Measurements from ENCODE around the gene SPP2. TPM values are rescaled to one million over a fixed set of nuclear protein-coding genes. Genes with fewer than 3 reads are reported as not detected.

SPP2 gene
- not detected for total RNA-seq
- long read RNA-seq, result 0 reads

GRCh38 chr2:234050455-234051135 is at the start of gene SPP2:
Gene SPP2 (plus strand): TSS chr2:234050702. CDS start chr2:234050787, 85 bp downstream.
- ATAC-seq (no peak), DNase-seq (no peak)
- intact Hi-C loops (cut with DNase I, micrococcal nuclease), result no loop called here

- no peak for ATAC-seq
- no peak for DNase-seq
- intact Hi-C loops (cut with DNase I, micrococcal nuclease), result no loop called here
Measured at GRCh38 chr2:234001380-234002160, 48.9 kb upstream of the SPP2 start.

GRCh38 chr2:234002281-234002680 is 48.2 kb upstream of the SPP2 start:
- intact Hi-C loops (cut with DNase I, micrococcal nuclease), result no loop called here
- ATAC-seq, result no peak
- no peak for DNase-seq

- ATAC-seq, result no peak
- DNase-seq, result no peak
- intact Hi-C loops (cut with DNase I, micrococcal nuclease), result no loop called here
Measured at GRCh38 chr2:234003972-234004617, 46.4 kb upstream of the SPP2 start.

GRCh38 chr2:234005126-234005525 is 45.4 kb upstream of the SPP2 start:
- ATAC-seq (no peak), DNase-seq (no peak)
- intact Hi-C loops (cut with DNase I, micrococcal nuclease), result no loop called here

- ATAC-seq (no peak), DNase-seq (no peak)
- intact Hi-C loops (cut with DNase I, micrococcal nuclease), result no loop called here
Measured at GRCh38 chr2:234006501-234006900, 44.0 kb upstream of the SPP2 start.

- intact Hi-C loops (cut with DNase I, micrococcal nuclease), result no loop called here
- no peak for ATAC-seq
- no peak for DNase-seq
Measured at GRCh38 chr2:234014427-234014826, 36.1 kb upstream of the SPP2 start.

- DNase-seq, result no peak
- intact Hi-C loops (cut with DNase I, micrococcal nuclease), result no loop called here
- no peak for ATAC-seq
Measured at GRCh38 chr2:234015861-234016260, 34.6 kb upstream of the SPP2 start.

- intact Hi-C loops (cut with DNase I, micrococcal nuclease), result no loop called here
- no peak for ATAC-seq
- DNase-seq, result no peak
Measured at GRCh38 chr2:234019896-234020295, 30.6 kb upstream of the SPP2 start.

- ATAC-seq (no peak), DNase-seq (no peak)
- intact Hi-C loops (cut with DNase I, micrococcal nuclease), result no loop called here
Measured at GRCh38 chr2:234020332-234020731, 30.2 kb upstream of the SPP2 start.

- DNase-seq (no peak), ATAC-seq (no peak)
- intact Hi-C loops (cut with DNase I, micrococcal nuclease), result no loop called here
Measured at GRCh38 chr2:234022424-234022823, 28.1 kb upstream of the SPP2 start.

- intact Hi-C loops (cut with DNase I, micrococcal nuclease), result no loop called here
- DNase-seq (no peak), ATAC-seq (no peak)
Measured at GRCh38 chr2:234024304-234024703, 26.2 kb upstream of the SPP2 start.

- DNase-seq (no peak), ATAC-seq (no peak)
- intact Hi-C loops (cut with DNase I, micrococcal nuclease), result no loop called here
Measured at GRCh38 chr2:234025466-234025865, 25.0 kb upstream of the SPP2 start.

- DNase-seq (no peak), ATAC-seq (no peak)
- intact Hi-C loops (cut with DNase I, micrococcal nuclease), result no loop called here
Measured at GRCh38 chr2:234025891-234026401, 24.6 kb upstream of the SPP2 start.

- intact Hi-C loops (cut with DNase I, micrococcal nuclease), result no loop called here
- DNase-seq, result no peak
- ATAC-seq, result no peak
Measured at GRCh38 chr2:234026693-234027254, 23.7 kb upstream of the SPP2 start.

- intact Hi-C loops (cut with DNase I, micrococcal nuclease), result no loop called here
- DNase-seq, result no peak
- ATAC-seq, result no peak
Measured at GRCh38 chr2:234027641-234028040, 22.9 kb upstream of the SPP2 start.

GRCh38 chr2:234029150-234029733 is 21.3 kb upstream of the SPP2 start:
- DNase-seq (no peak), ATAC-seq (no peak)
- intact Hi-C loops (cut with DNase I, micrococcal nuclease), result no loop called here

- ATAC-seq (no peak), DNase-seq (no peak)
- intact Hi-C loops (cut with DNase I, micrococcal nuclease), result no loop called here
Measured at GRCh38 chr2:234031207-234031606, 19.3 kb upstream of the SPP2 start.

- ATAC-seq, result no peak
- DNase-seq, result no peak
Measured at GRCh38 chr2:234032279-234032856, 18.1 kb upstream of the SPP2 start.

More at GRCh38 chr2:234032279-234032856, 18.1 kb upstream of the SPP2 start:
- intact Hi-C loops (cut with DNase I, micrococcal nuclease), result no loop called here
